Esophagus squamous epithelium (tissue), 5 donors: ENCODE measurements around the gene SHPK. TPM values are rescaled to one million over a fixed set of nuclear protein-coding genes. Genes with fewer than 3 reads are reported as not detected.
A peak's percentile ranks its signal among the peaks of the same experiment; 100 is the strongest.

Source experiments
- DNase-seq: peaks from one replicate; lab custom pipeline; 2025; lab: John Stamatoyannopoulos, UW
- H3K27ac ChIP-seq, 4 donors: fragments of 200-600 bp; sonication (generic); one replicate each; pipeline ENCODE4 v1.5.1; 2016 to 2019; ENCODE audit warnings: mild to moderate bottlenecking in 1 of 4
- H3K27me3 ChIP-seq, 4 donors: fragments of 200-600 bp; sonication (generic); 1 replicate in 3 of 4; 2 replicates in 1 of 4; pipeline versions ENCODE4 v1.5.1 to v1.6.0; 2017 to 2021; ENCODE audit warnings: antibody characterized with exemption in 1 of 4
- H3K36me3 ChIP-seq, 3 donors: fragments of 200-600 bp; sonication (generic); one replicate each; pipeline ENCODE4 v1.5.1; 2016 to 2019
- H3K4me1 ChIP-seq, 3 donors: fragments of 200-600 bp; sonication (generic); one replicate each; pipeline ENCODE4 v1.5.1; 2017 to 2019
- H3K4me3 ChIP-seq, 4 donors: fragments of 200-600 bp; sonication (generic); 1 replicate in 3 of 4; 2 replicates in 1 of 4; pipeline ENCODE4 v1.5.1; 2016 to 2019; ENCODE audit warnings: mild to moderate bottlenecking in 2 of 4, moderate library complexity in 1 of 4
- H3K9me3 ChIP-seq, 3 donors: fragments of 200-600 bp; sonication (generic); one replicate each; pipeline ENCODE4 v1.5.1; 2016 to 2019
- CTCF ChIP-seq, 6 experiments: fragments of 450-650 bp in 4 of 6; fragments of 200-600 bp in 2 of 6; sonication (generic) in 2 of 6; IDR thresholded peaks; one replicate each; pipeline ENCODE4 v1.5.1; 2016 to 2019; ENCODE audit warnings: antibody characterized with exemption in 6 of 6, mild to moderate bottlenecking in 4 of 6, moderate library complexity in 4 of 6
- POLR2A ChIP-seq, 4 donors: fragments of 450-650 bp; IDR thresholded peaks; one replicate each; pipeline ENCODE4 v1.6.1; 2017; ENCODE audit warnings: antibody characterized with exemption in 4 of 4, mild to moderate bottlenecking in 4 of 4, moderate library complexity in 3 of 4
- WGBS, 2 donors: methylation state at CpG; one replicate each; pipeline ENCODE4 v1.1.5; 2018; 5-methylcytosine and 5-hydroxymethylcytosine counted together
- intact Hi-C: fragments of 100-400 bp; cut with DNase I; formaldehyde crosslinking; loops from one replicate; pipeline ENCODE4 v1.15.0; 2022
- total RNA-seq, 4 donors: library from RNA; depleted of rRNA; stranded (reverse); fragments of >200 nt; gene quantifications; one replicate each; pipeline ENCODE4 v1.1.0, GENCODE V29; 2016
- donor health status: DM: yes; HTN: yes; CAD: no.

The SHPK gene
- total RNA-seq, 4 donors from 2014 or later, result 10.8 to 16.8 (median 14.3) TPM

DNA sequence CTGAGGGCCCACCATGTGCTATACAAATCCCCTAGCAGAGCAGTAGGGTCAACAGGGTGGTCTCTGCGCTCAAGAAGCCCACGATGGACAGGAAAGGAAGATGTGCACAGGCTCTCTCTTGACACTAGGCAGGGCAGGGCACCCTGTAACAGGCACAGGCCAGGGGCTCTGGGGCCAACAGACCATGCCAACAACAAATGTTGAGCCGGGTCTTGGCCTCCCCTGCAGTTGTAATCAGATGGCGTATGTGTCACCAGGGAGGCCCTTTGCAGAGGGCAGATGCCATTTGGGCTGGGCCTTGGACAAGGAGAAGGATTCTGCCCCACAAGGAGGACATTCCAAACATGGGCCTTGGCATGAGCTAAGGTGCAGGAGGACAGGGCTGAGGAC lies 32.2 kb downstream of the SHPK start:
- peak overlapping the region in 1 of 4 donors; percentile 17 for H3K27ac ChIP-seq
- intact Hi-C loops, result no loop called here
- no CpG with 5 or more reads among the region's 4 CpGs for WGBS, 2 donors
- H3K4me3 ChIP-seq, result no peak overlapping the region
- H3K36me3 ChIP-seq, result peaks cover 0 to 43% (median 0%) of the 10 kb centered on the region in 3 donors
- TF ChIP-seq POLR2A (IDR thresholded peaks at IDR 0.05) (no peak), CTCF (IDR thresholded peaks at IDR 0.05) (no peak)
- no peaks in the 10 kb centered on the region for H3K9me3 ChIP-seq
- H3K27me3 ChIP-seq, result peaks cover 0 to 53% (median 0%) of the 10 kb centered on the region in 4 donors
- DNase-seq, result no peak
- H3K4me1 ChIP-seq, result peaks cover 0 to 12% (median 4%) of the 10 kb centered on the region in 3 donors

DNA sequence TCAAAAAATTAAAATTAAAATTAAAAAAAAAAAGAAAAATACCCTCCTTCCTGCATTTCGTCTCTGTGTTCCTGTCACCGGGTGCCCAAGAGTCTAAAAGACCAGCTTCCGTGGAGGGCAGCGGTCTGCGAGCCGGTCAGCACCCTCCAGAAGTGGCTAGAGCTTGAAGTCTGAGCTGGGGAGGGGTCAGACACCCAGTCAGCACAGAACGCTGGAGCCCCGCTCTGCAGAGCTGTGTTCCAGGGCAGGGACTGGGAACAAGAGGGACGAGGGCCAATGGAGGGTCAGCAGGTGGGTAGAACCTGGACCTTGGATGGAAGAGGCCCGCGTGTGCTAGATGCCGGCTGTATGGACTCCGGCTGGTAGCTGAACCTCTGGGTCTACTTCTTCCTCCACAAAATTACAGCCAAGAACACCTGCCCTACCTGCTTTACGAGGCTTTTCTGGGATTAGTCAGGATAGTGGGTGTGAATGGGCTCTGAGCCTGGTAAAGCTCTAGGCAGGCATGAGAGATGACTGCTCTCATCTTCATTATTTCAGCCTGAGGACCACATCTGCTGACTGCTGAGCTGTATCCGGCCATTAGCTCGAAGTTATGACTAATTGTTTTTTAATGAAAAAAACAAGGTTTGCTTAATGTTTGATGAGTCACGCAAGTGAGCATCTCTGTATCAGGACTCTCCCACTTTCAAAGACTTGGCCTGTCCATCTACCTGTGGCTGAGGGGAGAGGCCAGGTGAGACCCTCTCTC lies 32.8 kb downstream of the SHPK start:
- Histone ChIP-seq H3K9me3 (no peaks in the 10 kb centered on the region), H3K27me3 (peaks cover 0 to 53% (median 0%) of the 10 kb centered on the region in 4 donors), H3K27ac (peak overlapping the region in 1 of 4 donors; percentile 17), H3K4me1 (peaks cover 0 to 12% (median 4%) of the 10 kb centered on the region in 3 donors), H3K36me3 (peaks cover 0 to 38% (median 0%) of the 10 kb centered on the region in 3 donors), H3K4me3 (no peak overlapping the region)
- 55 to 69% methylated on average over 10 to 17 of the region's 17 CpGs for WGBS, 2 donors
- DNase-seq, result no peak
- TF ChIP-seq CTCF (IDR thresholded peaks at IDR 0.05), result no peak
- TF ChIP-seq POLR2A (IDR thresholded peaks at IDR 0.05), result no peak
- intact Hi-C loops, result no loop called here

- no peak overlapping the region for H3K27ac ChIP-seq
- peaks cover 0 to 12% (median 4%) of the 10 kb centered on the region in 3 donors for H3K4me1 ChIP-seq
- H3K36me3 ChIP-seq, result peaks cover 0 to 30% (median 0%) of the 10 kb centered on the region in 3 donors
- no peak overlapping the region for H3K4me3 ChIP-seq
- TF ChIP-seq CTCF (IDR thresholded peaks at IDR 0.05) (peak in 3 of 6 experiments; percentile 21 to 50 (median 30)), POLR2A (IDR thresholded peaks at IDR 0.05) (no peak)
- DNase-seq, result no peak
- H3K9me3 ChIP-seq, result no peaks in the 10 kb centered on the region
- WGBS, 2 donors, result 70 to 84% methylated on average over 10 to 12 of the region's 16 CpGs
- intact Hi-C loops, result no loop called here
- H3K27me3 ChIP-seq, result peaks cover 0 to 53% (median 0%) of the 10 kb centered on the region in 4 donors
Measured at GRCh38 chr17:3602499-3602898, 33.6 kb downstream of the SHPK start.

DNA sequence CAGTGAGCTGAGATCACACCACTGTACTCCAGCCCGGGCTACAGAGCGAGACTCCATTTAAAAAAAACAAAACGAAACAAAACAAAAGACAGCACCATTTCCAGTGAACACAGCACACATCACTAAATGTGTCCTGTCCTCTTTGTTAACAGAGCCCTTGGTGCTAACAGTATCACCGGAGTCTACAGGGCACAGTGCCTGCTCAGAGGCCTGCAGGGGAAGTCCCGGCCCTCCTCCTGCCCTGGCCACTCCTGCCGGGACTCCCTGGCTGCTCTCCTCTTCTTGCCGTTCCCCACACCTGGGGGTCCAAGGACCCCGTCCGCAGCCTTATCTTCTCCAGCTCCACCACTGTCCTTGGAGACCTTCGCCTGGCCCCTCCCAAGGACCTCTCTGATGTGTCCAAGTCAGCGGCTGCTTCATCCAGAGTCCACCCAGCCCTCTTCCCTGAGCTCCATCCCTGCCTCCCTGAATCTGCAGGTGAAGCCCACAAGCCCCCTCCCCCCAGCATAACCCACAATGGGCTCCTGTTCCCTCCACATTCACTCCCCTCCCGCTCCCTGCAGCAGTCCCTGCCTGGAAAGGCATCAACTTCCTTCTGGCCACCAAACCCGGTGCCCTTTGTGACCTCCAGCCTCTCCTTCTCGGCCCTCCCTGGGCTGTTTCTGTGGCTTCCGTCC lies 35.4 kb downstream of the SHPK start:
- WGBS, 2 donors, result 90 to 93% methylated on average over 13 to 14 of the region's 15 CpGs
- Histone ChIP-seq H3K9me3 (no peaks in the 10 kb centered on the region), H3K27ac (no peak overlapping the region), H3K4me1 (peaks cover 0 to 12% (median 4%) of the 10 kb centered on the region in 3 donors), H3K27me3 (peaks cover 0 to 57% (median 0%) of the 10 kb centered on the region in 4 donors), H3K36me3 (peaks cover 0 to 16% (median 0%) of the 10 kb centered on the region in 3 donors), H3K4me3 (no peak overlapping the region)
- TF ChIP-seq CTCF (IDR thresholded peaks at IDR 0.05), result no peak
- TF ChIP-seq POLR2A (IDR thresholded peaks at IDR 0.05), result no peak
- intact Hi-C loops, result no loop called here
- DNase-seq, result no peak

DNA sequence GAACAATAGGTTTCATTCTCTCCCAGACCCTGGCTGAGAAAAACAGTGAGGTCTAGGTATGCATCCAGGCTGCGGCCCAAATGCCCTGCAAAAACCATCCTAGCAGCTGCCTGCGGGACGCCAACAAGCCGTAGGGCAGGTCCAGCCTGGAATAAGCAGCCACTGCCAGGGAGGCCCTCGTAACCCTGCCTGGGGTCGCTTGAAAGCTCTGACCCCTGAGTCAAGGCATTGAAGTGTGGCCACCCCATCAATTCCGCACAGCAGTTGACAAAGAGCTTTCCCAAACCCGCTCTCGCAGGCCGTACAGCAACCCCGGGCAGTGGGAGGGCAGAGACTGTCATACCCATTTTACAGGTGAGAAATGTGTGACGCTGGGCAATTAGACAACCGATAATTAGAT lies 38.0 kb downstream of the SHPK start:
- no peak for DNase-seq
- no peak for TF ChIP-seq POLR2A (IDR thresholded peaks at IDR 0.05)
- Histone ChIP-seq H3K9me3 (no peaks in the 10 kb centered on the region), H3K4me3 (no peak overlapping the region), H3K27me3 (peaks cover 0 to 55% (median 0%) of the 10 kb centered on the region in 4 donors), H3K4me1 (peaks cover 0 to 1% (median under 1%) of the 10 kb centered on the region in 3 donors), H3K27ac (no peak overlapping the region), H3K36me3 (peaks cover 0 to 4% (median 0%) of the 10 kb centered on the region in 3 donors)
- 77 to 90% methylated on average over 6 to 10 of the region's 13 CpGs for WGBS, 2 donors
- intact Hi-C loops, result no loop called here
